ENCODE data around the gene MFAP3L.

The MFAP3L gene

GRCh38 chr4:169999923-170000322, 26.3 kb downstream of the MFAP3L start:
- TF ChIP-seq CTCF (IDR thresholded peaks at IDR 0.05) = no peak

- TF ChIP-seq CTCF (IDR thresholded peaks at IDR 0.05) = no peak
Observed at GRCh38 chr4:169998981-169999380, 27.2 kb downstream of the MFAP3L start.

- TF ChIP-seq CTCF (IDR thresholded peaks at IDR 0.05) = no peak
Observed at GRCh38 chr4:169996379-169997240, 29.6 kb downstream of the MFAP3L start.

GRCh38 chr4:169993531-169993930, 32.7 kb downstream of the MFAP3L start:
- no peak for TF ChIP-seq CTCF (IDR thresholded peaks at IDR 0.05)

GRCh38 chr4:169988252-169988651, 37.9 kb downstream of the MFAP3L start:
- no peak for TF ChIP-seq CTCF (IDR thresholded peaks at IDR 0.05)

GRCh38 chr4:169987327-169988228, 38.6 kb downstream of the MFAP3L start:
- no peak for TF ChIP-seq CTCF (IDR thresholded peaks at IDR 0.05)

GRCh38 chr4:169986369-169986768, 39.8 kb downstream of the MFAP3L start:
- TF ChIP-seq CTCF (IDR thresholded peaks at IDR 0.05) = no peak

All from LNCAP (cell line).